Measurements from ENCODE around the gene CDT1. TPM values are rescaled to one million over a fixed set of nuclear protein-coding genes. Genes with fewer than 3 reads are reported as not detected.

The CDT1 gene
- total RNA-seq, 1 experiment from 2014 or later, result 154 TPM

DNA sequence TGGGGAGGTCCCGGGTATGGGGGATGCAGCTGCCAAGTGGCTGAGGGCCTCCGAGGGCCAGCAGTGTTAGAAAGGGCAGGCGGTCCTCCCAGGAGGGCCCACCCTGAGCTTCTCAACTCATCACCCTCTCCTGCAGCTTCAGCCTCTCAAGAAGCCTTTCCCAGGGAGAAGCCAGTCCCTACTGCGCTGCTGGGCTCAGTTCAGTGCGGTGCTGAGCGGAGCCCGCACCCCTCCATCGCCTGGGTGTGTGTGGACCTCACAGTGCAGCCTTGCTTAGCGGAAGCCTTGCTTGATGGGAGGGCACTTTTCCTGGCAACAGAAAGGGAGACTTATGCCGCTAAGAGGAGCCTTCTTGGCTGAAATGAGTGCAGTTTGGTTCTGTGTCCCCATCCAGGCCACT is 11.6 kb downstream of the CDT1 start (continued):
- TF ChIP-seq, protein P1, sequence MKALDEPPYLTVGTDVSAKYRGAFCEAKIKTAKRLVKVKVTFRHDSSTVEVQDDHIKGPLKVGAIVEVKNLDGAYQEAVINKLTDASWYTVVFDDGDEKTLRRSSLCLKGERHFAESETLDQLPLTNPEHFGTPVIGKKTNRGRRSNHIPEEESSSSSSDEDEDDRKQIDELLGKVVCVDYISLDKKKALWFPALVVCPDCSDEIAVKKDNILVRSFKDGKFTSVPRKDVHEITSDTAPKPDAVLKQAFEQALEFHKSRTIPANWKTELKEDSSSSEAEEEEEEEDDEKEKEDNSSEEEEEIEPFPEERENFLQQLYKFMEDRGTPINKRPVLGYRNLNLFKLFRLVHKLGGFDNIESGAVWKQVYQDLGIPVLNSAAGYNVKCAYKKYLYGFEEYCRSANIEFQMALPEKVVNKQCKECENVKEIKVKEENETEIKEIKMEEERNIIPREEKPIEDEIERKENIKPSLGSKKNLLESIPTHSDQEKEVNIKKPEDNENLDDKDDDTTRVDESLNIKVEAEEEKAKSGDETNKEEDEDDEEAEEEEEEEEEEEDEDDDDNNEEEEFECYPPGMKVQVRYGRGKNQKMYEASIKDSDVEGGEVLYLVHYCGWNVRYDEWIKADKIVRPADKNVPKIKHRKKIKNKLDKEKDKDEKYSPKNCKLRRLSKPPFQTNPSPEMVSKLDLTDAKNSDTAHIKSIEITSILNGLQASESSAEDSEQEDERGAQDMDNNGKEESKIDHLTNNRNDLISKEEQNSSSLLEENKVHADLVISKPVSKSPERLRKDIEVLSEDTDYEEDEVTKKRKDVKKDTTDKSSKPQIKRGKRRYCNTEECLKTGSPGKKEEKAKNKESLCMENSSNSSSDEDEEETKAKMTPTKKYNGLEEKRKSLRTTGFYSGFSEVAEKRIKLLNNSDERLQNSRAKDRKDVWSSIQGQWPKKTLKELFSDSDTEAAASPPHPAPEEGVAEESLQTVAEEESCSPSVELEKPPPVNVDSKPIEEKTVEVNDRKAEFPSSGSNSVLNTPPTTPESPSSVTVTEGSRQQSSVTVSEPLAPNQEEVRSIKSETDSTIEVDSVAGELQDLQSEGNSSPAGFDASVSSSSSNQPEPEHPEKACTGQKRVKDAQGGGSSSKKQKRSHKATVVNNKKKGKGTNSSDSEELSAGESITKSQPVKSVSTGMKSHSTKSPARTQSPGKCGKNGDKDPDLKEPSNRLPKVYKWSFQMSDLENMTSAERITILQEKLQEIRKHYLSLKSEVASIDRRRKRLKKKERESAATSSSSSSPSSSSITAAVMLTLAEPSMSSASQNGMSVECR (CRISPR knock-in tag; IDR thresholded peaks at IDR 0.05; ENCODE audit: borderline replicate concordance), result no peak
- TF ChIP-seq, protein P2, sequence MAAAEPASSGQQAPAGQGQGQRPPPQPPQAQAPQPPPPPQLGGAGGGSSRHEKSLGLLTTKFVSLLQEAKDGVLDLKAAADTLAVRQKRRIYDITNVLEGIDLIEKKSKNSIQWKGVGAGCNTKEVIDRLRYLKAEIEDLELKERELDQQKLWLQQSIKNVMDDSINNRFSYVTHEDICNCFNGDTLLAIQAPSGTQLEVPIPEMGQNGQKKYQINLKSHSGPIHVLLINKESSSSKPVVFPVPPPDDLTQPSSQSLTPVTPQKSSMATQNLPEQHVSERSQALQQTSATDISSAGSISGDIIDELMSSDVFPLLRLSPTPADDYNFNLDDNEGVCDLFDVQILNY (CRISPR knock-in tag; IDR thresholded peaks at IDR 0.05), result no peak
- TF ChIP-seq GABPB1 (CRISPR knock-in tag; IDR thresholded peaks at IDR 0.05) (no peak), SMAD4 (CRISPR knock-in tag; IDR thresholded peaks at IDR 0.05) (no peak), PREB (CRISPR knock-in tag; IDR thresholded peaks at IDR 0.05; ENCODE audit: borderline replicate concordance) (no peak), ATF3 (CRISPR knock-in tag; conservative IDR thresholded peaks at IDR 0.05) (no peak), NR1H2 (CRISPR knock-in tag; IDR thresholded peaks at IDR 0.05) (no peak)
- TF ChIP-seq, protein P3, sequence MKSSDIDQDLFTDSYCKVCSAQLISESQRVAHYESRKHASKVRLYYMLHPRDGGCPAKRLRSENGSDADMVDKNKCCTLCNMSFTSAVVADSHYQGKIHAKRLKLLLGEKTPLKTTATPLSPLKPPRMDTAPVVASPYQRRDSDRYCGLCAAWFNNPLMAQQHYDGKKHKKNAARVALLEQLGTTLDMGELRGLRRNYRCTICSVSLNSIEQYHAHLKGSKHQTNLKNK (CRISPR knock-in tag; IDR thresholded peaks at IDR 0.05), result no peak

- no peaks in the 10 kb centered on the region for H3K9me3 Mint-ChIP-seq
- ATAC-seq (peak; percentile 40), DNase-seq (ENCODE audit: low spot score) (peak; percentile 69)
- CTCF ChIA-PET, result interaction anchor here (0.6 to 5.5 kb wide), 20 partner anchors 11 to 402 kb away, joined by 3 to 32 read pairs (median 5); partner anchors contain the start of genes CDH15, GALNS, TRAPPC2L and ZNF778
- POLR2A ChIA-PET, result no interaction called here
- no peak overlapping the region for H3K4me3 Mint-ChIP-seq
- no peak overlapping the region for H3K27ac Mint-ChIP-seq
- H3K36me3 Mint-ChIP-seq, result no peaks in the 10 kb centered on the region
- peaks cover 4% of the 10 kb centered on the region for H3K4me1 Mint-ChIP-seq
- no peak for TF ChIP-seq SMAD3 (CRISPR knock-in tag; IDR thresholded peaks at IDR 0.05; ENCODE audit: borderline replicate concordance)
- TF ChIP-seq TEAD4 (CRISPR knock-in tag; IDR thresholded peaks at IDR 0.05), result no peak
- 0 out of 2 replicates have a peak, but pooled peaks have one; percentile 32 for TF ChIP-seq FOXP4 (CRISPR knock-in tag; IDR thresholded peaks at IDR 0.05)
- TF ChIP-seq CTCF (IDR thresholded peaks at IDR 0.05), result peak; percentile 63; the same call in 1 of the 2 replicates
- no peak for TF ChIP-seq TCF7 (CRISPR knock-in tag; IDR thresholded peaks at IDR 0.05; ENCODE audit: low read depth)
- no peak for TF ChIP-seq OVOL2 (CRISPR knock-in tag; IDR thresholded peaks at IDR 0.05; ENCODE audit: borderline replicate concordance)
- TF ChIP-seq, protein P4, sequence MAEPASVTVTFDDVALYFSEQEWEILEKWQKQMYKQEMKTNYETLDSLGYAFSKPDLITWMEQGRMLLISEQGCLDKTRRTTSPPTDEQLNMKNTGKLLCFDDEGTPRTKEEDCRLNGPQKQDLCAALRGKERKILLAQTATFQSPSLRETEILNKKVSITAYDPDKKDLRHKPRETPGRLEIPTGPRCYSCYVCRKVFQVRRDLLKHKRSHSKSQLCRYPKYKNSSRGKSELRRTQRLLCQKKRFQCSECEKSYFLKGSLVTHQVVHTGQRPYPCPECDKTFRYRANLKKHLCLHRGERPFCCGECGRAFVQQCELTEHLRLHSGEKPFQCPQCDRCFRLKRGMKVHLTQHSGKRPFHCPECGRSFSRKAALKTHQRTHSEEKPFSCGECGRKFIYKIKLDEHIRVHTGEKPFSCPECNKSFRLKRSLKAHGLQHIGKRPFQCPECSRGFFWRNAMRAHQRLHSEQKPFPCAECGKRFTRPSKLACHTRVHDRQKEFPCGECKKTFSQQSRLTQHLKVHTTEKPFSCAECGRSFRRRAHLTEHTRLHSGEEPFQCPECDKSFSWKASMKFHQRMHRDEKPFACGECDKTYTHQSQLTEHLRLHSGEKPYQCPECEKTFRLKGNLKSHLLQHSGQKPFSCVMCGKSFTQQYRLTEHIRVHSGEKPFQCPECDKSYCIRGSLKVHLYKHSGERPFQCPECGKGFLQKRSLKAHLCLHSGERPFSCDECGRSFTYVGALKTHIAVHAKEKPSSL (CRISPR knock-in tag; conservative IDR thresholded peaks at IDR 0.05), result no peak
- no peaks in the 10 kb centered on the region for H3K27me3 Mint-ChIP-seq (ENCODE audit: low read depth)
Measured at GRCh38 chr16:88815901-88816589, 12.5 kb downstream of the CDT1 start.

Measured in WTC11 (cell line).